Medulla oblongata (tissue), 1 donor: Measurements from ENCODE around the gene SGSM2.

Experiments
- DNase-seq: peaks from one replicate; pipeline ENCODE4 v3.0.0-alpha.2; 2015; ENCODE audit errors: extremely low spot score

Gene SGSM2

GRCh38 chr17:2368359-2368758, 31.1 kb downstream of the SGSM2 start:
- DNase-seq, result no peak

GRCh38 chr17:2369039-2369438, 31.7 kb downstream of the SGSM2 start:
- DNase-seq, result no peak

GRCh38 chr17:2369551-2370210, 32.4 kb downstream of the SGSM2 start:
- no peak for DNase-seq

GRCh38 chr17:2370211-2370589, 32.9 kb downstream of the SGSM2 start:
- DNase-seq, result no peak

GRCh38 chr17:2371183-2372130, 34.2 kb downstream of the SGSM2 start:
- DNase-seq, result no peak

- no peak for DNase-seq
Observed at GRCh38 chr17:2372180-2372579, 34.9 kb downstream of the SGSM2 start.

GRCh38 chr17:2372681-2373080, 35.4 kb downstream of the SGSM2 start:
- DNase-seq, result no peak

- no peak for DNase-seq
Observed at GRCh38 chr17:2373179-2373578, 35.9 kb downstream of the SGSM2 start.

GRCh38 chr17:2374549-2375285, 37.4 kb downstream of the SGSM2 start:
- DNase-seq, result no peak

GRCh38 chr17:2375406-2375805, 38.1 kb downstream of the SGSM2 start:
- DNase-seq, result no peak

- DNase-seq, result no peak
Observed at GRCh38 chr17:2376107-2376506, 38.8 kb downstream of the SGSM2 start.

- DNase-seq, result no peak
Observed at GRCh38 chr17:2377659-2378058, 40.4 kb downstream of the SGSM2 start.

- no peak for DNase-seq
Observed at GRCh38 chr17:2378905-2379304, 41.6 kb downstream of the SGSM2 start.

GRCh38 chr17:2379489-2380225, 42.4 kb downstream of the SGSM2 start:
- no peak for DNase-seq

GRCh38 chr17:2380226-2380922, 43.1 kb downstream of the SGSM2 start:
- DNase-seq, result no peak

GRCh38 chr17:2380950-2381649, 43.8 kb downstream of the SGSM2 start:
- DNase-seq, result no peak

- no peak for DNase-seq
Observed at GRCh38 chr17:2383628-2384167, 46.4 kb downstream of the SGSM2 start.

- no peak for DNase-seq
Observed at GRCh38 chr17:2384439-2385127, 47.3 kb downstream of the SGSM2 start.
